GM18502 (cell line): ENCODE data around the gene ZNF839.
A peak's percentile ranks its signal among the peaks of the same experiment; 100 is the strongest.
"Not testable (repeated sequence)": the region's sequence is repeated elsewhere in the genome, so short reads cannot be mapped to it uniquely, and the experiment has no call there.

Source experiments
- ATAC-seq: cut with Tn5 transposase; IDR thresholded peaks from one replicate; pipeline ENCODE4 v1.9.1; 2021; ENCODE audit warnings: mild to moderate bottlenecking; ENCODE audit not compliant: unreplicated experiment, poor library complexity

The ZNF839 gene

DNA sequence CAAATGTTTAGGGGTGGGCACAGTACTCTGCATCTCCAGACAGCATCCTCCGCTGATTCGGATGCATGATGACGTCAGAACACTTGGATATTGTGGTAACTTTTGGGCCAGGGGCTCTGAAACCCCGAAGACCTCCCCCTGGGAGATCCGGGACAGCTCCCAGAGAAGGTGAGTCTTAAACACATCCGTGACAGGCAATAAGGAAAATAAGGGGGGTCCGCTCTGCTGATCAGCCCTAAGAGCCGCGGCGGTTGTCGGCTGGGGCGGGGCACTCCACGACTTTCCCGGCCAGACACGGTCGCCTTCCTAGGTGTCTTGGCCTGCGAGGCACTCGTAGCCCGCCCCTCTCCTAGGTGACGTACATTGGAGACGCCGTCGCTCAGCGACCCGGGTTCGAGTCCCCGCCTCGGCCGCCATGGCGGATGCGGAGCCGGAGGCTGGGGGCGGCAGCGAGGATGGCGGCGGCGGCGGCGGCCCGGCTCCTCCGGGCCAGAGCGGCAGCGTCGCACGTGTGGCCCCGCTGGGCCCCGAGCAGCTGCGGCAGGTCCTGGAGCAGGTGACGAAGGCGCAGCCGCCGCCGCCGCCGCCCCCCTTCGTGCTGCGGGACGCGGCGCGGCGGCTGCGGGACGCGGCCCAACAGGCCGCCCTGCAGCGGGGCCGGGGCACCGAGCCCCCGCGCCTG is at the start of gene ZNF839:
ZNF839 (plus strand) TSS at position 396 of the 682 bp plus-strand sequence; CDS start at position 416, 20 bp downstream.
- peak; percentile 58 for ATAC-seq

- no peak for ATAC-seq
These were observed 47.2 kb upstream of the ZNF839 start for GRCh38 chr14:102272392-102272791.

GRCh38 chr14:102275866-102276265 is 43.7 kb upstream of the ZNF839 start:
- ATAC-seq = no peak

DNA sequence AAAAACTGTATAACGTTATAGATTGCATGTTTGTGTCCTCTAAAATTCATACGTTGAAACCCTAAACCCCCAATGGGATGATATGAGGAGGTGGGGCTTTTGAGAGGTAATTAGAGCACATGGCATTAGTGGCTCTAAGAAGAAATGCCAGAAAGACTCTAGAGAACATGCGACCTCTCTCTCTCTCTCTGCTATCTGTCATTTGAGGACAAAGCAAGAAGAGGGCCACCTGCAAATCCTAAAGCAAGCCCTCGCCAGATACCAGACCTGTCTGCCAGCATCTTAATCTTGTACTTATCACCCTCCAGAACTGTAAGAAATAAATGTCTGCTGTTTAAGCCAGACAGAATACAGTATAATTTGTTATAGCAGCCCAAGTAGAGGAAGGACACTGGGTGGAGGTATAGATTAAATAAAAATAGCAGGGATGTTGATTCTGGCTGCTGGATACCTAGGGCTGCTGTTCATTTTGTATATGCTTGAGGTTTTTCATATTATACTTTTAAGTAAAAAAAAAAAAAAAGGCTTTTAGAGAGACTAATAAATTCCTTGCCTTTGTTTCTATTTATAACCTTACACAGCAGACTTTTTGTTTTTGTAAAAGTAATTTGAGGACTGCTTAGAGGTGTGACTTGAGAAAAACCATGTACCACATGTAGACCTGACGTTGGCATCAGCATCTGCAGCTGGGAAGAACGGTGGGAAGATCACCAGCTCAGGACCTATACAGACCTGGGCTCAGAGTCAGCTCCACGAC is 41.5 kb upstream of the ZNF839 start:
- ATAC-seq = no peak

DNA sequence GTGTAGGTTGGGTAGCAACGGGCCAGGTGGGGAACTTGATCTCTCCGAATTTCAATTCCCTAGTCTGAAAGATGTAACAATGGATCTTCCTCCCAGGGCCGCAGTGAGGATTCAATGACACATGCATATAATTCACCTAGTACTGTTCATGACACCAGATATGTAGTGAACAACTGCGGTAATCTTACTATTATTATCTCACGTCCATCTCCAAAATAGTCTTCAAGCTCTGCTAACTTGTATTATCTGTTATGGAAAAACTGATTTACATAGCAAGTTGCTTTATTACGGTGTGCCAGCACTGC is 41.0 kb upstream of the ZNF839 start:
- no peak for ATAC-seq

DNA sequence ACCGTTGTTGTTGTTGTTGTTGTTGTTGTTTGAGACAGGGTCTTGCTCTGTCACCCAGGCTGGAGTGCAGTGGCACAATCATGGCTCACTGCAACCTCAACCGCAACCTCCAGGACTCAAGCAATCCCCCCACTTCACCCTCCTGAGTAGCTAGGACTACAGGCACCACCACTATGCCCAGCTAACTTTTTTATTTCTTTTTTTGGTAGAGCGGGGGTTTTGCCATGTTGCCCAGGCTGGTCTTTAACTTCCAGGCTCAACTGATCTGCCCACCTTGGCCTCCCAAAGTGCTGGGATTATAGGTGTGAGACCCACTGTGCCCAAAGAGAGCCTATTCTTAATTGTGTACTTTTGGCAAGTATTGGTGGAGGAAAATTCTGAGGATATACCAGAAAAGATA is 40.3 kb upstream of the ZNF839 start:
- no peak for ATAC-seq

DNA sequence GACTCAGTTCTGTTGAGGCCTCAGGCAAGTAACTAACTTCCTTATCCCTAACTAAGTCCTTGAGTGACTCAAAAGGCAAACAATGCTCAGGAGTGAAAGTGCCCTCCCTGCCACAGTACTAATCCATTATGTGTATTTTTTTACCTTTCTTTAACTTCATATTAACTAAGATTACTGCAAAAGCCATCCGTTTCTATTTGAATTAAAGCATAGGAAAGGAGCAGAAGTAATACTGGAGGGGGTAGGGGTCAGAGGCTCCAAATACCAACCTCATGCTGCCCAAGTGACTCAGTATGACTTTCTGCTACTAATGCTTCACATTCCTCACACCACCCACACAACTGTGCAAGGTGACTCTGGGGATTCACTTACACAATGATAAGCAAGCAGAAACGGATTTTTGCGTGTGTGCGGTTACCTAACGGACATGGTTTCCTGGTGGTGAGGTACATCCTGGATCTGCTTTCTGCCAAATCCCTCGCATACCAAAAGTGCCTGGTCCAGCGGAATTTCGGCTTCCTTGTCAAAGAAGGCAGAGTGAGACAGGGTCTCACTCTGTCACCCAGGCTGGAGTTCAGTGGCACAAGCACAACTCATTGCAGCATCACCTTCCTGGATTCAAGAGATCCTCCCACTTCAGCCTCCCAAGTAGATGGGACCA is 39.7 kb upstream of the ZNF839 start:
- no peak for ATAC-seq

DNA sequence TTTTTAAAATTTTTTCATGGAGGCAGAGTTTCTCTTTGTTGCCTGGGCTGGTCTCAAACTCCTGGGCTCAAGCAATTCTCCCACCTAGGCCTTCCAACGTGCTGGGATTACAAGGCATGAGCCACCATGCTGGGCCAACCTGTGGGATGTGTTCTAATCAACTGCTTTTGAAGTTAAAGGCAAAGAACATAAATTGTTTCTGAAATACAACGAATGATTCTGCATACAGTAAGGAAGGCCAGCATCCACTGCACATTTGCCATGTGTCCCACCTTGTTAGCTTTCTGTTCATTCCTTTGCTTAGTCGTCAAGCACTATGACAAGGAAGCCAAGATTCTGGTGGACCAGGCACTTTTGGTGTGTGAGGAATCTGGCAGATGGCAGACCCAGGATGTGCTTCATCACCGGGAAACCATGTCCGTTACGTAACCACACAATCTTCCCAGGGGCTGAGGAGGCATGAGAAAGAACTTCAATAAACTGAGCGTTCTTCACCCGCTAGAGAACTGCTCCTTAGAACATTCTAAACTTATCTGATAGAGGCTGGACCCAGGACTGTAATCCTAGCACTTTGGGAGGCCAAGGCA is 39.1 kb upstream of the ZNF839 start:
- no peak for ATAC-seq

DNA sequence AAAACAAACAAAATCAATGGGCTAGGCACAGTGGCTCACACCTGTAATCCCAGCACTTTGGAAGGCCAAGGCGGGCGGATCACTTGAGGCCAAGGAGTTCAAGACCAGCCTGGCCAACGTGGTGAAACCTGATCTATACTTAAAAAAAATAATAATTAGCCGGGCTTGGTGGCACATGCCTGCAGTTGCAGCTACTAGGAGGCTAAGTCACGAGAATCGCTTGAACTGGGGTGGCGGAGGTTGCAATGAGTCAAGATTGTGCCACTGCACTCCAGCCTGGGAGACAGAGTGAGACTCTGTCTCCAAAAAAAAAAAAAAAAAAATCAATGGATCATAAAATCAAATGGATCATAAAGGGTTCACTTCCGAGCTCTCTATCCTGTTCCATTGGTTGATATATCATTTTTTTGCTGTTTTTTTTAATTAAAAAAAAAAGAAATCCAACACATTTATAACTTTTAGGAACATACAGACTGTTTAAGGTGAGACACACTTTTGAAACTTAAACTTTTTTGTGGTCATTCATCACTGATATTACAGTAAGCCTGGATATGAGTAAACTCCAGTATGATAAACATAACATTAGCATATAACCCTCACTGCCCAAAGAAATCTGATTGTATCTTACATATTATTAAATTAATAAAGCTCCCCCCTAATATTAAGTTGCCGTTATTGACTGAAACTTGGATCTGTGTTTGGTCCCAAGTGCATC is 36.6 kb upstream of the ZNF839 start:
- ATAC-seq = no peak

DNA sequence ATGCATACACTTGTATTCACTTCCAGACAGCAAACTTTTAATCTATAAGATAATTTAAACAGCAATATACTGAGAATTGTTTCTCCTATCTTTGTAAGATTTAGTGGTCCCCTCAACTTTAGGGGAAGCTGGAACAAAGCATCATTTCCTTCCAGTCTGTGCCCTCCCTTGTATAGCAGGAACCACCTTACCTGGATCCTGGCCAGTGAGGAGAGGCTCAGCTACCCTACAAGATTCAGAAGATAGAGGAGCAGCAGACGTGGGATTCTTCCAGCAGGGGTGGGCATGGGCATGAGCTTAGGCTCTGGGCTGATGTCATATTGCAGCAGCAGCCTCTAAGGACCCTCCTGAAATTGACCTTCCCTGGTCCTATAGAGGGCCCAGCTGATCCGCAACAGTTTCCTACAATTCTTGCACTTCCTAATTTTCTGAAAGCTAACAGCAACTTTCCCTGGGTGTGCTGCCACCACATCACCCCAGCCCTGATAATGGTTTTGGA is 35.9 kb upstream of the ZNF839 start:
- ATAC-seq = no peak

DNA sequence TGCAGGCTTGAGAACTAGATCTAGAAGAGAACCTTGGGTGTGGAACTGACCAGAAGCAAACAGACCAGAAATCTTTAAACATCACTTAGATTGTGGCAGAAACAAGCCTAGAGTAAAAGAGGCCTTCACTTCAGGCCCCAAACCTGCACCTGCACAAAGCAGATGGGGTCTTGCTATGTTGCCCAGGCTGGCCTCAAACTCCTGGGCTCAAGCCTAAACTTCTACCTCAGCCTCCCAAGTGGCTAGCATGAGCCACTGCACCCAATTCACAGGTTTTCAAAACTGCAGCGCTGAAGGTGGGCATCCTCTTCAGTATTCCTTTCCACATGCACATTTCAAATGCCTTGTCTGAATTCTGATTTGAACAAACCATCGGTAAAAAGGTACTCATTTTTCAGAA is 34.4 kb upstream of the ZNF839 start:
- ATAC-seq = no peak

DNA sequence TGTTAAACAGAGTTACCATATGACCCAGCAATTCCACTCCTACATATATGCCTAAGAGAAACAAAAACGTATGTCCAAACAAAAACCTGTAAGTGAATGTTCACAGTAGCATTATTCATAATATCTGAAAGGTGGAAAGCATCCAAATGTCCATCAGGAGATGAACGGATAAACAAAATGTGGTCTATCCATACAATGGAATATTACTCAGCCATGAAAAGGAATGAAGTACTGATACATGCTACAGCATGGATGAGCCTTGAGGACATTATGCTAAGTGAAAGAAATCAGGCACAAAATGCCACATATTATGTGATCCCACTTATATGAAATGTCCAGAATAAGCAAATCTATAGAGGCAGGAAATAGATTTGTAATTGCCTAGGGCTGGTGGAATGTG is 31.4 kb upstream of the ZNF839 start:
- ATAC-seq = no peak

DNA sequence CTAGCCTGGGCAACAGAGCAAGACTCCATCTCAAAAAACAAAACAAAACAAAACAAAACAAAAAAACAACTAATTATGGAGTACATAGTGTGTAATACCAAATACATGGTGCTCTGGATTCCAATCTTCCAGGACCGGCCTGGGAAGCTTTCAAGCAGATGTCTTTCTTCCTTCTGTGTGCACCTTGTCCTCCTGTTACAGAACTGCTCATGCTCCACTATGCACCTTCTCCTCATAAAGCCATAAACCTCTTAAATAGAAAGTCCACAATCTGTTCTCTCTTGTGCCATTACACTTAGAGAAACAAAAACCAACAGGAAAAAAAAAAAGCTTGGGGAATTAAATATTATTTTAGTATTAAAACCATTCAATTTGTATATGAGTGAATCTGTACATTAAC is 27.1 kb upstream of the ZNF839 start:
- no peak for ATAC-seq

GRCh38 chr14:102293781-102294180 is 25.8 kb upstream of the ZNF839 start:
- no peak for ATAC-seq

GRCh38 chr14:102295270-102295669 is 24.3 kb upstream of the ZNF839 start:
- no peak for ATAC-seq

GRCh38 chr14:102297436-102298170 is 21.9 kb upstream of the ZNF839 start:
- ATAC-seq = no peak

DNA sequence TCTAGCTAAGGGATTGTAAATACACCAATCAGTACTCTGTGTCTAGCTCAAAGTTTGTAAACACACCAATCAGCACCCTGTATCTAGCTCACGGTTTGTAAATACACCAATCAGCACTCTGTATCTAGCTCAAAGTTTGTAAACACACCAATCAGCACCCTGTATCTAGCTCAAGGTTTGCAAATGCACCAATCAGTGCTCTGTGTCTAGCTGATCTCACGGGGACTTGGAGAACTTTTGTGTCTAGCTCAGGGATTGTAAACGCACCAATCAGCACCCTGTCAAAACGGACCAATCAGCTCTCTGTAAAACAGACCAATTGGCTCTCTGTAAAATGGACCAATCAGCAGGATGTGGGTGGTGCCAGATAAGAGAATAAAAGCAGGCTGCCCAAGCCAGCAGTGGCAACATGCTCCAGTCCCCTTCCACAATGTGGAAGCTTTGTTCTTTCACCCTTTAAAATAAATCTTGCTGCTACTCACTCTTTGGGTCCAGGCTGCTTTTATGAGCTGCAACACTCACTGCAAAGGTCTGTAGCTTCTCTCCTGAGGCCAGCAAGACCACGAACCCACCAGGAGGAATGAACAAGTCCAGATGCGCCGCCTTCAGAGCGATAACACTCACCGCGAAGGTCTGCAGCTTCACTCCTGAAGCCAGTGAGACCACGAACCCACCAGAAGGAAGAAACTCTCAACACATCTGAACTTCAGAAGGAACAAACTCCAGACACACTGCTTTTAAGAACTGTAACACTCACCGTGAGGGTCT is 21.1 kb upstream of the ZNF839 start:
- ATAC-seq = not testable (repeated sequence)

DNA sequence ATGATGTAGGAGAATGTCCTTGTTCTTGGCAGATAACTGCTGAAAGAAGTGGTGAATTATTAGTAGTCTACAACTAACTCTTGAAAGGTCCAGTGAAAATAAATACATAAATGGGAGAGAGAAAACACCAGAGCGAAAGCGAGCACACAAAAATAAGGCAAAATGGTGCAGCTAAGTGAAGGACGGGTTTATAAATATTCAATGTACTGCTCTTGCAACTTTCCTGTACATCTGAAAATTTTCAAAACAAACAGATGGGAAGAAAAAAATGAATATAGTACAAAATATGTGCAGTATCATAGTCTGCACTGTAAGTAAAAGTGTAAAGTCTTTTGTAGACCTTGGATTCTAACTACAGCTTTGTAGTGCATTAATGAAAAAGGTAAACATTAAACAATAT is 15.9 kb upstream of the ZNF839 start:
- no peak for ATAC-seq
